Astrocyte of the cerebellum (primary cell): ENCODE measurements around the gene GPC5.

Experiments used
- DNase-seq: peaks from one replicate; pipeline ENCODE4 v3.0.0-alpha.2; 2011; ENCODE audit warnings: low read depth
- H3K4me3 ChIP-seq: 2 replicates; pipeline ENCODE4 v1.5.1; 2011; ENCODE audit warnings: mild to moderate bottlenecking, low read depth, low read length, moderate library complexity
- in situ Hi-C: cut with HindIII; loops from 2 replicates; pipeline ENCODE4 v1.10.0; 2017; ENCODE audit warnings: low sequenced_read_pairs
- TF ChIP-seq, protein P1 (sequence below): IDR thresholded peaks from 2 replicates; pipeline ENCODE4 v1.5.1; 2012; ENCODE audit warnings: low read length, low read depth, moderate library complexity, mild to moderate bottlenecking; ENCODE audit errors: missing control alignments

Gene GPC5

GRCh38 chr13:92122186-92122853 is 723.9 kb downstream of the GPC5 start:
- DNase-seq = no peak
- H3K4me3 ChIP-seq = no peak overlapping the region
- in situ Hi-C loops = no loop called here
- TF ChIP-seq, protein P1, sequence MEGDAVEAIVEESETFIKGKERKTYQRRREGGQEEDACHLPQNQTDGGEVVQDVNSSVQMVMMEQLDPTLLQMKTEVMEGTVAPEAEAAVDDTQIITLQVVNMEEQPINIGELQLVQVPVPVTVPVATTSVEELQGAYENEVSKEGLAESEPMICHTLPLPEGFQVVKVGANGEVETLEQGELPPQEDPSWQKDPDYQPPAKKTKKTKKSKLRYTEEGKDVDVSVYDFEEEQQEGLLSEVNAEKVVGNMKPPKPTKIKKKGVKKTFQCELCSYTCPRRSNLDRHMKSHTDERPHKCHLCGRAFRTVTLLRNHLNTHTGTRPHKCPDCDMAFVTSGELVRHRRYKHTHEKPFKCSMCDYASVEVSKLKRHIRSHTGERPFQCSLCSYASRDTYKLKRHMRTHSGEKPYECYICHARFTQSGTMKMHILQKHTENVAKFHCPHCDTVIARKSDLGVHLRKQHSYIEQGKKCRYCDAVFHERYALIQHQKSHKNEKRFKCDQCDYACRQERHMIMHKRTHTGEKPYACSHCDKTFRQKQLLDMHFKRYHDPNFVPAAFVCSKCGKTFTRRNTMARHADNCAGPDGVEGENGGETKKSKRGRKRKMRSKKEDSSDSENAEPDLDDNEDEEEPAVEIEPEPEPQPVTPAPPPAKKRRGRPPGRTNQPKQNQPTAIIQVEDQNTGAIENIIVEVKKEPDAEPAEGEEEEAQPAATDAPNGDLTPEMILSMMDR = no peak

- no peak overlapping the region for H3K4me3 ChIP-seq
- in situ Hi-C loops = no loop called here
- no peak for DNase-seq
- TF ChIP-seq, protein P1 = no peak
Measured at GRCh38 chr13:92126399-92126798, 728.0 kb downstream of the GPC5 start.

DNA sequence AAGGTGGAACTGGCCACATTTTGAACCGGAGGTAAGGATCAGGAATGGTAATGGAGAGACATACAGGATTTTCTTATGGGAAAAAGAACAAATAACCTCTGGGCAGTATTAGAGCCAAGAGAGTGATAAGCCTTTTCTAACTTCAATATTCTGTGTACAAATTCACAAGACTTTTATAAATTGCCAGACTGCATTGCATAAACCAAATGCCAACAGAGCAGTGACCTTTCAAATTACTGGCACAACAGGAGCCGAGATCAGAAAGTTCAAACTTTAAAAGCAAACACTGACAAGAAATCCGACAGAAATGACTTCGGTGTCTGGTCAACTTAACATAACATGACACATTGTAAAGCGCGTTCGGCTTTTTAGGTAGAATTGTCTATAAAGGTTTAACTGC is 737.1 kb downstream of the GPC5 start:
- H3K4me3 ChIP-seq = no peak overlapping the region
- no peak for DNase-seq
- TF ChIP-seq, protein P1 = no peak
- in situ Hi-C loops = no loop called here

- H3K4me3 ChIP-seq = no peak overlapping the region
- in situ Hi-C loops = no loop called here
- TF ChIP-seq, protein P1 = no peak
- DNase-seq = no peak
Measured at GRCh38 chr13:92136449-92137155, 738.2 kb downstream of the GPC5 start.

DNA sequence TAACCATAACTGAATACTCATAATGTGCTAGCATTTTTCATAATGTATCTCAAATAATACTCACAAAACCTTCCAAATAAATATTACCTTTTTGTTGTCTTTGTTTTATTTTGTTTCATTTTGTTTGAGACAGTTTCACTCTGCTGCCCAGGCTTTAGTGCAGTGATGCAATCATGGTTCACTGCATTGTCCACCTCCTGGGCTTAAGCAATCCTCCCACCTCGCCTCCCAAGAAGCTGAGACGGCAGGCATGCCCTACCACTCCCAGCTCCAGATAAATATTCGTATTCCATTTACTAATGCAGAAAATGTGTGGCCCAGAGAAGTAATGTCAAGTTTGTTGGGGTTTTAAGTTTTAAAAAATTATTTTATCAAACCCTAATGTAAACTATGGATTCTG is 739.1 kb downstream of the GPC5 start:
- H3K4me3 ChIP-seq = no peak overlapping the region
- in situ Hi-C loops = no loop called here
- DNase-seq = no peak
- TF ChIP-seq, protein P1 = no peak

DNA sequence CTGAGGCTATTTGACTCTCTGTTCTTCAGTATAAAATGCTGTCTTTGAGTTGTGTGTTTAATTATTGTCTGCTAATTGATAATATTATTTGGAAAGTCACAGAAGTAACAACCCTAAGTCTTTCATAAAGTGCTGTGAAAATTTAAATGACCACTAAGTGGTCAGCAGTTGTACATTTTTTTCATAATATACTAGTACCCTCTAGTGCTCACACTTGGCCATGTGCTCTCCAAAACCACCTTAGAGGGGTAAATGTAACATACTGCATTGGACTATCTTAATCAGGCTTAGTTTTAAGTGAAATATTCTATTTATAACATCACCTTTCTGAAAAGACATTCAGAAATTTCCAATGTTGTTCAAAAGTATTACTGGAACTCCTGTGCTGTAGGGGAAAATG is 745.3 kb downstream of the GPC5 start:
- DNase-seq = no peak
- TF ChIP-seq, protein P1 = no peak
- in situ Hi-C loops = no loop called here

More for the DNA sequence above, 745.3 kb downstream of the GPC5 start:
- H3K4me3 ChIP-seq = no peak overlapping the region
